AG09309 (cell line): ENCODE measurements around the gene SYCN.

Experiments
- DNase-seq: peaks from one replicate; pipeline ENCODE4 v3.0.0-alpha.2; 2010; ENCODE audit warnings: low read depth
- H3K4me3 ChIP-seq: 2 replicates; pipeline ENCODE4 v1.5.1; 2011; ENCODE audit warnings: mild to moderate bottlenecking, low read depth, low read length, moderate library complexity; ENCODE audit not compliant: control insufficient read depth
- CTCF ChIP-seq: IDR thresholded peaks from 2 replicates; pipeline ENCODE4 v1.5.1; 2011; ENCODE audit warnings: mild to moderate bottlenecking, low read depth, low read length, inconsistent platforms; ENCODE audit not compliant: insufficient read depth, control insufficient read depth; ENCODE audit errors: missing control alignments

The SYCN gene

GRCh38 chr19:39186391-39186790, 17.7 kb downstream of the SYCN start:
- TF ChIP-seq CTCF, result no peak
- H3K4me3 ChIP-seq, result no peak overlapping the region
- no peak for DNase-seq

GRCh38 chr19:39183104-39183503, 21.0 kb downstream of the SYCN start:
- DNase-seq, result no peak
- H3K4me3 ChIP-seq, result no peak overlapping the region
- no peak for TF ChIP-seq CTCF

GRCh38 chr19:39182174-39182505, 21.9 kb downstream of the SYCN start:
- no peak for DNase-seq
- H3K4me3 ChIP-seq, result no peak overlapping the region
- TF ChIP-seq CTCF, result no peak

GRCh38 chr19:39181500-39182173, 22.4 kb downstream of the SYCN start:
- no peak for TF ChIP-seq CTCF
- no peak for DNase-seq
- no peak overlapping the region for H3K4me3 ChIP-seq

GRCh38 chr19:39180749-39181148, 23.3 kb downstream of the SYCN start:
- H3K4me3 ChIP-seq, result no peak overlapping the region
- DNase-seq, result no peak
- TF ChIP-seq CTCF, result no peak

- H3K4me3 ChIP-seq, result no peak overlapping the region
- no peak for TF ChIP-seq CTCF
- DNase-seq, result no peak
Observed at GRCh38 chr19:39179754-39180153, 24.3 kb downstream of the SYCN start.
